Ovary (tissue), 3 donors: ENCODE measurements around the gene COMMD8.

Experiments
- CTCF ChIP-seq, 3 donors: fragments of 450-650 bp in 2 of 3; fragments of 200-600 bp in 1 of 3; IDR thresholded peaks; one replicate each; pipeline versions ENCODE4 v1.5.1 to v1.8.0; 2016 to 2022; ENCODE audit warnings: antibody characterized with exemption in 3 of 3, mild to moderate bottlenecking in 1 of 3
- EP300 ChIP-seq: sonication (generic); formaldehyde crosslinking; IDR thresholded peaks from one replicate; pipeline ENCODE4 v1.6.1; 2017; ENCODE audit warnings: antibody characterized with exemption
- POLR2A ChIP-seq: fragments of 450-650 bp; IDR thresholded peaks from one replicate; pipeline ENCODE4 v1.6.1; 2017; ENCODE audit warnings: antibody characterized with exemption, mild to moderate bottlenecking, moderate library complexity
- donor health status: DM: no; HTN: no; CAD: no.

- peak in 2 of 3 donors; percentile 23 to 32 for TF ChIP-seq CTCF (IDR thresholded peaks at IDR 0.05)
- peak; percentile 88 for TF ChIP-seq POLR2A
- TF ChIP-seq EP300, result no peak
Measured at GRCh38 chr4:47485047-47485692, 21.7 kb upstream of the COMMD8 start, which contains the start of gene ATP10D.
